HG02678 (cell line): ENCODE measurements around the gene TTLL11.
"Not testable (repeated sequence)": the region's sequence is repeated elsewhere in the genome, so short reads cannot be mapped to it uniquely, and the experiment has no call there.

Experiments used
- ATAC-seq: cut with Tn5 transposase; IDR thresholded peaks from one replicate; pipeline ENCODE4 v1.9.1; 2021; ENCODE audit warnings: mild to moderate bottlenecking, moderate library complexity; ENCODE audit not compliant: unreplicated experiment

The TTLL11 gene

DNA sequence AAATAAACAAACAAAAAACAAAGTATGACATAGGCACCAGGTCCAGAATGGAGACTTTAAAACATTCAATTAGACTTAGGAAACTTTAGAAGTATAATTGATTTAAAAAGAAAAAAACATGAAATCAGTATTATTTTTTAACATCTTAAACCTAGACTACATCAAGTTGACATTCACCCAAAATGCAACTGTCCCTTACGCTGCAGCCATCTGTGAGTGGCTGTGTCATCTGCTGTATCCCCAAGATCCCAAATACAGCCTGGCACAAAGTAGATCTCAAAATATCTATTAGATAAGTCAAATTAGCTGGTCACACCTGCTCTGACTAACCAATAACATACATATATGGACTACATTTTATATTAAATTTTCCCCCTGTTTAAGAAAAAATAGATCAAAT lies 7.8 kb downstream of the TTLL11 start:
- ATAC-seq: no peak

DNA sequence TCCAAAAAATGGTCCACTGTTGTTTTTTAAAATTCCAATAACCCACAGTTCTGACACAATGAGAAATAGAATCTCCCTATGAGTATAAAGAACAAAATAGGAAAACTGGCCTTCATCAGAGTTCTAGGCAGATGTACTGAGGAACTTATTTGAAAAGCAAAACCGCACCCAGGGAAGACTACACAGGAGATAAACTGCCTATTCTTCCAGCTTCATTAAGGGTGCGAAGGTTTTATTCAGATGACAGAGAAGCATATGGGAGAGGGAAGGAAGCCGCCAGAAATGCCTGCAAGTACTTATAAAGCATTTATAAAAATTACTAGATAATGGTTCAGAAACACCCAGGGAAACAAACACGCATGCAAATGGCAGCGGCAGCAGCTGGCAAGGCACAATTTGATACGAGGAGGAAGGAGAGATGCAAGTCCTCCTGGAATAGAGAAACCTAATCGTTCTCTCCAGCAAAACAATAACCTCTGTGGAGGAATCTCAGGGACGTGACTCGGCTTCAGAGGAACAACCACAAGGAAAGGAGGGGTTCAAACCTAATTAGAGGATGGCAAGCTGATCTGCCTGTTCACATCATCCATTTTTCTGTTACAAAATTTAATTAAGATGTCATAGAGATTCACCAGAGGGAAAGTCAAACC lies 9.0 kb downstream of the TTLL11 start:
- no peak for ATAC-seq

DNA sequence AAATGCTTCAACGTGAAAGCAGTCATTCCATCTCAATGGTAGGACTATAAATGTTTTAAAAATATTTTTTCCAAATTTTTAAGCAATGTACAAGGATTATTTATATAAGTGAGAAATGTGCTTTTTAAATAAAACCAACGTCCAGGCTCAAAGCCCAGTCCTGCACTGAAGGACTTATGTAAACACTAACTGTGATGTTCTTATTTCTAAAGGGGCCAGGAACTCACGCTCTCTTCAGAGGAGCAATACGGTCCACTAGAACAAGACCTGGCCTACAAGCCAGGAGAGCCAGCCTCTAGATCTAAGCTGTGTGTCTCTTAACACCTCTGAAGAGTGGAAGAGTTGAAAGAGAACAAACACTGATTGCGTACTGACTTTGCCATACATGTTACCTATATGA lies 12.1 kb downstream of the TTLL11 start:
- ATAC-seq: no peak

DNA sequence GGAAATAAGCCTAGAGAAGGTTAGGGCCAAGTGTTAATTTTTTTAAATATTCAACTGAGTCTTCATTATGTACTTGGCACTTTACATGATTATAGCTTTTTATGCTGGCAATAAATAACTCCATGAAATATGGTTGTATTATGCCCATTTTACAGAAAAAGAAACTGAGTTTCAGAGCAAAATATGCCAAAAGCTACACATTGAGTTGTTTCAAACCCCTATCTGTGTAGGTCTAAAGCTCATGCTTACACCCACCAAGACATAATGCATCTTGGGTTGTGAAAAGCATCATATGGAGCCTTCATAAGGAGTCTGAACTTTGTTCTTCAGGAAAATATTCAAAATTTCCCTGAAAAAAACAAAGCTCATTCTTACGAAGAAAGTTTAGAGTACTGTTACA lies 14.6 kb downstream of the TTLL11 start:
- no peak for ATAC-seq

DNA sequence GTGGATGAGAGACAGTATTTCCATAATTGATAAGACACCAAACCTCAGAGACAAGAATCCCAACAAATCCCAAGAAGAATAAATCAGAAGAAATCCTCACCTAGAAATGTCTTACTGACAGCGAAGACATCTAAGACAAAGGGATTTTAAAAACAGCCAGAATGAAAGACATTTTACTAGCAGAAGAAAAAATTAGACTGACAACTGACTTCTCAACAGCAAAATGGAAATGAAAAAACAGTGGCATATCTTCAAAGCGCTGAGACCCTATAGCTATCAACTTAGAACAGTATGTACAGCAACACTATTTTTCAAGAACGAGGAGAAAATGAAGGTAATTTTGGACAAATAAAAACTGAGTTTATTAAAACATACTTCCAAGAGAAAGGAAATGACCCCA lies 16.3 kb downstream of the TTLL11 start:
- no peak for ATAC-seq

DNA sequence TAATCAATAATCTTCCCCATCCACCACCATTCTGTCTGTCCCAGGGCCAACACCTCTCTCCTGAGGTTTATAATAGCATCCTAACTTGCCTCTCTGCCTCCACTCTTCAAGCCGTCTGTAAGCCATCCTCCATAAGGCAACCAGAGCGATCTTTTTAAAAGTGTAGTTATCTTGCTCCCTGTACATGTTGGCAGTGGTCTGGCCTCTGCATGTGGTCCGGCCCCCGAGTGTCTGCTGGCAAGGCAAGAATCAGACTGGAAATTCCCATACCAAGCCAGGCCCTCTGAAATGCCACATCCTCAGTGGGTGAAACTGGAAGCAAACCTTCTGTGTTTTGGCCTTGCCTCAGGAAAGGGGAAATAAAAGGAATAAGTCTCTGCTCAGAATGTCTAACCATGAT lies 17.0 kb downstream of the TTLL11 start:
- no peak for ATAC-seq

DNA sequence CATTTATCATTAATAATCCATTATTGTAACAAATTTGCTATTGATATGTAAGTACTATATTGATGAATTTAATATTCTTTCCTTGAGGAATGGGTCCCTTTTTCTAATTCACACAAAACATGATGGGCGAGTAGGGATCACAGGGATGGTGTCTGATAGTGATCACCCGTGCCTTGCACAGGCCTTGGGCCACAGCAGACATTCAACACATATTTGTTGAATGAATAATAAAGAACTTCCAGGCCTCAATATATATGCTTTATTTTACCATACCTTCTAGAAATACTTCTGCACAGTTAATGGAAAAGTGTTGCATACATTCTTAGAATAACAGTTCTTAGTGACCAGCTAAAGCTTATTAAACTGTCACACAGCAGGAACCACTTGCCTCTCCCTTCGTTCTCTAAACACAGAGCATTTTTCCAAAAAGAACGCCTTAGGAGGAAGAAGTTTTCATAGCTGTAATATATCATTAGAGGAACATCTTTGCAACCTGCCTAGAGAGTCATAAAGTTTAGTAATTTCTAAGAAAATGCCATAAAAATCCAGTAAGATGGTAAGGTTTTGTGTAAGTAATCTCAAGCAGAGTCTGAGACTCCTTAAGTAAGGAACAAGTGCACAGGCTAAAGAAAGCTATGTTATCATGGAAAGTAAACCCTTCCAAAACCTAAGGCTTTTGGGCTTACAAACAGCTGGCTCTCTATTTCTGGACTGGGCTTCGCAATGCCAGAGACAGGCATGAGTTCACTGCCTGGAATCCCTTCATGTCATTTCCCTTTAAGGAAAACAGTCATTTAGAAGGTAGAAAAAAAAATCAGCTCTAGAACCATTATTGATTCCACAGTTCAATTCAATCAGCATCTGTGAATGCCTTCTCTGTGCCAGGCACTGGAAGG lies 17.7 kb downstream of the TTLL11 start:
- no peak for ATAC-seq

DNA sequence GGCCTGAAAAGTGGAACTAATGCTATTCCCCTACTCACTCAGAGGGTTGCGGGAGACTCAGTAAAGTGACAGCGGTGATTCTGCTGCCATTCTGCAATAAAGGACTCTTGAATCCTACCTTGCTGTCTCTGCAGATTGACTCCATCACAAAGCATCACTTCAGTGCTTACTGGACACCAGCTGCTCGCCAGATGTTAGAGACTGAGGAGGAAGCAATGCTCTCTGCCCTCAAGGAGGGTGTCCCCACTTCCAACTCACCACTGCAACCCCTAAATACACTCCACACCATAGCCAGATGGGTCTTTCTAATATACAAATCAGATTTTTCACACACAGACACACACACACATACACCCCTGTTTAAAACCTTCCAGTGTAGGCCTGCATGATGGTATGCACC lies 21.4 kb downstream of the TTLL11 start:
- ATAC-seq: no peak

DNA sequence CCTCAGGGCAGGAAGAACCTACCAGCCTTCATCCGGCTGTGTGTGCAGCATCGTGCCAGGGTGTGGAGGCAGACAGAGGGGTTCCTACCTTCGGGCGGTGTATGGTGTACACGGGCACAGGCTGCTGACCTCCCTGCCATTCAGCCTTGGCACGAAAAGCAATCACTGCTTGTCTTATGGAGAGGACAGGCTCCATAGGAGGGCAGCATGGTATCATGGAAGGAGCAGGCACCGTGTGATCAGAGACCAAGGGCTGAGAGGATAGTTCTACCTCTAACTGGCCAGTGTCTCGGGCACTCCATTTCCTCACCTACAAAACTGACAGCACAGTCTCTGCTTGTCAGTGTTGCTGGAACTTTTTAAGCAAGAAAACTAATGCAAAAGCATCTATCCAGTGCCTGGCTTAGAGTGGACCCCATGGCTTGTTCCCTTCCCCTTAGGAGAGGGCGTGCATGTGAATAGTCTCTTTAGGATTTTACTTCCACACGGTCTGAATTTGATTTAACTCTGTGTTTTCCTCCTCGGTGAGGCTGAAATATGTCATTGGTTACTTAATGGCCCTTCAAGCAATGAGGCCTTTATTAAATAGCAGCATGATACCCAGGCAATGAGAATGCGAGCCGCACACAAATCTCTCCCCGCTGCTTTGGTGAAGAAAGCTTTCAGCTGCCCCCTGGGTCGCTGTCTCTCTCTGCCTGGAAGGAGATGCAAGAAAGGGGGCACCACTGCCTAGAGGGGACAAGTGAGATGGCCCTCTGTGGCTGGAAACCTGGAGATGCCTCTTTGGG lies 22.2 kb downstream of the TTLL11 start:
- ATAC-seq: no peak

DNA sequence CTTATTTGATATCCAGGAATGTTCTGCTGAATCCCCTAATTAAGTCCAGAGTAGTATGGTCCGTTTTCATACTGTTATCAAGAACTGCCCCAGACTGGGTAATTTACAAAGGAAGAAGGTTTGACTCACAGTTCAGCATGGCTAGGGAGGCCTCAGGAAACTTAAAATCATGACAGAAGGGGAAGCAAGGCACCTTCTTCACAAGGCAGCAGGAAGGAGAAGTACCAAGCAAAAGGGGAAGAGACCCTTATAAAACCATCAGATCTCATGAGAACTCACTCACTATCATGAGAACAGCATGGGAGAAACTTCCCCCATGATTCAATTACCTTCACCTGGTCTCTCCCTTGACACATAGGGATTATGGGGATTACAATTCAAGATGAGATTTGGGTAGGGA lies 26.4 kb downstream of the TTLL11 start:
- not testable (repeated sequence) for ATAC-seq

DNA sequence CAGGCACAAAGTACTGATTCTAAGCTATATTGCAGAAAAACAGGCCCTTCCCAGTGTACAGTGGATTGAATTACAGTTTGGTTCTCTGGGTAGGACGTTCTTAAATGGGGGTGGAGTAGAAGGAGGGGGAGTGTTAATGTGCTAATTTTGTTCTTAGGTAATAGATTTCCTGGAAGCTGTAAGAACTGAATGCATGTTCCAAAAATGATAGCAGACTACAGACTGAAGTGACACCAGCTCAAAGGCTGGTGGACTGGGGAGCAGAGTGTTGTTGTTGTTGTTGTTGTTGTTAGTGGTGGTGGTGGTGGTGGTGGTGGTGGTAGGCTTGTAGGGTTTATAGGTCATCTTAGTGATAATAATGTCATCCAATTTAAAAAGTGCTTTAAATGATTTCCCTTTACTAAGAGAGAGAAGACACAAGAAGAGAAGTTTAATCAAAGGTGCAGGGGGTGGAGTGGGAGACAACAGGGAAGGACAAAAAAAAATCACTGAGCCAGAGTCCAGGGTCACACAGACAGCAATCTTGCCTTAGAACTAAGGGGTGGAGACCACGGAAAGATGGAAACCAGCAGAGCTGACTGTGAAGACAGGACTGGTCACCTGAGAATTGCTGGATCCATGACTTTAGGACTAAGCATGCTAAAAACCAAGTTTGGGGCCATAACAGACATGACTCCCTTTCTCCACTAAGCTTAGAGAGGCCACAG lies 27.0 kb downstream of the TTLL11 start:
- ATAC-seq: no peak

DNA sequence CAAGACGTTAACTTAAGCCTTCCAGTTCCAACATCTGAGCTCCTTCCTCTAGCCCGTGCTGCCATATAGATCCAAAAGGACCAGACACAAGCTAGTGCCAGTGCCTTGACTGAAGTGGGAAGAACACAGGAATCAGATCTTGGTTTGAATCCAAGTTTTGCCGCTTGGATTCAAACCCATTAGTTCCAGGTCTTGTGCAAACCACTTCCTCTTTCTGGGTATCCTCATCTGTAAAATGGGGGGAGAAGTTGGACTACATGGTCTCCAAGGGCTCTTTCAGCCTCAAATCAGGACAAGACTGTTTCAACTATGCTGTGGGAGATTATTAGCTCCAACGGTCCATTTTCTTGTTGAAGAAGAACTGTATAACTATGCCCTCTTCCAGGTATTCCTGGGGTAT lies 32.6 kb downstream of the TTLL11 start:
- ATAC-seq: no peak

DNA sequence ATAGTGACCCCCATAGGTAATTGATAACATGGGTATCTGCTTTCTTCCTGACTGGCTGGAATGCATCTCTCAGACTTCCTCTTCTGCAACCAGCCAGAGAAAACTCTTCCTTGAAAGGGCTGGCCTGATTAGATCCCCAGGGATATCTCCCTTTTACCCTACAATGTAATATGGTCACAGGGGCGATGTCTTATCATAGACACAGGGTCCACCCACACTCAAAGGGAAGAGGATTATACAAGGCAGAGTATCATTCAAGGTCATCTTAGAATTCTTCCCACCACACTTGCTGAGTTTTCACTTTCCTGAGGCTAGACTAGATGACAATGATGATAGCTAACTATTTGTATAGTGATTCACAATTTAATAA lies 33.2 kb downstream of the TTLL11 start:
- no peak for ATAC-seq

DNA sequence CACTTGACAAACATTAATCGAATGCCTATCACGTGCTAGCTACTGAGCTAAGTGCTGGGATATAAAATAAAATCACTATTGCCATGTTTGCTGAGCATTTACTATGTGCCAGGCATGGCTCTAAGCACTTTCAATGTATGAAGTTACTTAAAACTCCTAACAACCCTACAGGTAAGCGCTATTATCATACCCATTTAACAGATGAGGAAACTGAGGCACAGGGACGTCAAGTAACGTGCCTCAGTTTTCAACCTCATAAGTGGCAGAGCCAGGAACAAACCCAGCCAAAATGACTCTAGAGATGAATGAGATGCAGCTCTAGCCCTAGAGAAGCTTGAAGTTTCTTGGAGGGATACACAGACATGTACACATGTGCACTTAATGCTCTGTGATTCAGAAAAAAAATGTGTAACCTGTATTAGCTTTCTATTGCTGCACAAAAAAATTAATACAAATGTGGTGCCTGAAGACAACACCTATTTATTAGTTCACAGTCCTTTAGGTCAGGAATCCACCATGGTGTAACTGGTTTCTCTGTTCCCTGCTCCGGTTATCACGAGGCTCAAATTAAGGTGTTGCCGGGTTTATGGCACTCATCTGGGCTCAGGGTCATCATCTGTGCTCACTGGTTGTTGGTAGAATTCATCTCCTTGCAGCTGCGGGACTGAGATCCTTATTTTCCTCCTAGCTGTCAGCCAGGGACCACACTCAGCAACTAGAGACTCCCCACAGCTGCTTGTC lies 33.7 kb downstream of the TTLL11 start:
- no peak for ATAC-seq

DNA sequence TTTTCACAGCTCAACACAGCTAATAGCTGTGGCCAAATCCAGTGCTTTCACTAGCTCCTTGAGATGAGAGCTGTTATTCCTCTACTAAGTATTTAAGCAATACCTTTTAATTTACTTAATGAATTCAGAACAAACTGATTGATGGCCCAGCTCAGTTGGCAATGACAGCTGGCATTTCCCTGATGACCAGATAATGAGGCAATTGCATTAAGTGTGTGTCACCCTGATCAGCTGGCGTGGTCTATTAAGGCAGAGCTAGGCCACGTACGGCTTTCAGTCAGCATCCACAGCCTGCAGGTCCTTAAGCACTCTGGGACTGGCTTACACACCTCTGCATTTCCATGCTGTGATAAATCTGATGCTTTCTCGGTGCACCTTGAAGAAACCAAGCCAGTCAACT lies 34.4 kb downstream of the TTLL11 start:
- no peak for ATAC-seq

DNA sequence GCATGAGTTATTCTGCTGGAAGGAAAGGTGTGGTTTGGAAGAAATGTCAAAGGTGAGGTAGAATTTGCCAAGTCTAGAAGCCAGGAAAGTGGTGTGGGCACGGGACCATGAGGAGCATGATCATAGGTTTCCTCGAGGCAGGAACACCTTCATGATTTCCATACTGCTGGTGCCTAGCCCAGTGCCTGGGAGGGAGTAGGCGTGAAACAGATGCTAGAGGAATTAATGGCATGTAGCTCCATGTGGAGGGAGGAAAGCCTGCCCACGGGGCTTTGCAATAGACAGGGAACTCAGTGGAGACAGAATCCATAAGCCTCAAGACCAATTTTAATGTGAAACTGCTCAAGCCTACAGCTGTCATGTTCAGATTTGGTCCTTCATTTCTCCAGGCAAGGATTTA lies 35.1 kb downstream of the TTLL11 start:
- no peak for ATAC-seq

DNA sequence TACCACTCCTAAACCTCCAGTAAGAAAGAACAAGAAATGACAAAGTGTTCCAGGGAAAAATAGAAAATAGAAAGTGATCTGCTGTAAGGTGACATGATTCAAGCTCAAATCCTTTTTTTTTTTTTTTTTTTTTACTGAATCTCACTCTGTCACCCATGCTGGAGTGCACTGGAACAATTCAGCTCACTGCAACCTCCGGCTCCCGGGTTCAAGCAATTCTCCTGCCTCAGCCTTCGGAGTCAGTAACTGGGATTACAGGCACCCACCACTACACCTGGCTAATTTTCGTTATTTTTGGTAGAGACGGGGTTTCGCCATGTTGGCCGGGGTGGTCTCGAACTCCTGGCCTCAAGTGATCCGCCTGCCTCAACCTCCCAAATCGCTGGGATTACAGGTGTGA lies 35.9 kb downstream of the TTLL11 start:
- no peak for ATAC-seq

DNA sequence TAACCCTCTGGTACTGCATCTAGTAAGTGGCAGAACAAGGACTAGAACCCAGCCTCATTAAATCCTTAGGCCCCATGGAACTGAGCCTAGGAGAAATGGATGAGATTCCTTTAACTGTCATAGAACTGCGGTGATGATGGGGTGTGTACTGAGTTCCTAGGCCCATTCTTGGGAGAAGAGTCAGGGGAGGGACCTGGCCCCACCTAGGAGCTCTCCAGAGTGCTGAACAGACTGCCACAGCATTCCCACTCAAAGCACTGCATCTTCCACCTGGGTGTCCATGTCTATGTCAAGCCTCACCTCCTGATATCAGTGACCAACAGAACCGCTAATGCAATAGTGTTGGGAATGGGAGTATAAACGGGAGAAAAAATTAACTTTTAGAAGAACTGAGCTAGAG lies 36.6 kb downstream of the TTLL11 start:
- no peak for ATAC-seq

DNA sequence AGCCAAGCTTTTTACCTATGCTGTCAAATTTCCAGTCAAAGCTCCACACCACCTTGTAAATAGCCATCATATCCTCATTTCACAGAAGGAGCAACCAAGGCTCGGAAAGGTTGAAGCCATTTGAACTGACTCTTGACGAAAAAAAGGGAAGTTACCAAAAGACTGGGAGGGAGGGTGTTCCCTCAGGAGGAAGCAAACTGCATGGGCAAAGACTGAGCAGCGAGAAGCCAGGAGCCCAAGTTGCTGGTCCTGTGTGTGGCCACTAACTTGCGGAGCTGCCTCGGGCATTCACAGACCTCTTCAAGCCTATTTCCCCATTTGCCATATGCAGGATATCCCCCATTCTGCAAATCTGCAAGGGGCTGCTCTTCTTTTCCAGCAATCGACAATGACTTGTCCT lies 37.4 kb downstream of the TTLL11 start:
- ATAC-seq: no peak

DNA sequence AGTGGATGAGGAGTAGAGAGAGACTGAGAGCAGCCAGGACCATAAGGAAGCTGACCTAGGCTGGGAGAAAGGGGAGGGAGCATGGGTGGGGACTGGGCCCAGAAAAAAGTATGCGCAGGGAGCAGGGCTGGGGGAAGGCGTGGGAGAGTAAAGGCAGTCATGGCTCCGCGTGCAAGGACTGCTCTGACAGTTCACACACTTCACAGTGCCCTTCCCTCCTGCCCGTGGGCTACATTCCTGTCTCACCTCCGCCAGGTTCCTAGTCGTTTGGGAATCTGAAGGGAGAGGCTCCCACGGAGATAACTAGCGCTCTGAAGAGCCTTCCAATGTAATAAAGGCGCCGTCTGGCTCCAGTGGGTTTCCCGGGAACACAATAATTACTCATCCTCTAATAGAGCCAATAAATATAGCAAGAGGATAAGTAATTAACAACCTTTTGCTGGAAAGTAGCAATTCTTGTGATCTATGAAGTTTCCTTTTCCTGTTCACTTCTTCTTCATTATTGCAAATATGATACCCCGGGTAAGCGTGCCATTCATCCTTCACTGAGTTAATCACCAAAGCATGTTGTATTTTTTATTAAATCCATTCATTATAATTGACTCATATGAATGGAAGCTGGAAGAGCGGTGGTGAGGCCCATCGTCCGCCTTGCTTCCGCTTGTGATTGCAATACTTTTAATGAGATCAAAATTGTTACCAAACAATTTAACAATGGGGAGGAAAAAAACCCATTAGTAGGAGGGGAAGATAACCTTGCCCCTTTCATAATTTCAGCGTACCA lies 39.3 kb downstream of the TTLL11 start:
- no peak for ATAC-seq
